Uterus (tissue), 4 donors: ENCODE data around the gene RNU4-1. TPM values are rescaled to one million over a fixed set of nuclear protein-coding genes. Genes with fewer than 3 reads are reported as not detected.

Experiments used
- DNase-seq, 2 donors: peaks; one replicate each; pipeline ENCODE4 v3.0.0-alpha.2; 2019 to 2020
- H3K27ac ChIP-seq, 2 donors: fragments of 200-600 bp; sonication (generic); 1 replicate in 1 of 2; 2 replicates in 1 of 2; pipeline ENCODE4 v1.5.1; 2016 to 2018
- H3K27me3 ChIP-seq, 2 donors: fragments of 200-600 bp; sonication (generic); one replicate each; pipeline ENCODE4 v1.5.1; 2018 to 2019; ENCODE audit warnings: control low read depth in 1 of 2
- H3K36me3 ChIP-seq, 2 donors: fragments of 200-600 bp; sonication (generic); one replicate each; pipeline ENCODE4 v1.5.1; 2019; ENCODE audit warnings: control low read depth in 1 of 2
- H3K4me1 ChIP-seq, 2 donors: fragments of 200-600 bp; sonication (generic); one replicate each; pipeline ENCODE4 v1.5.1; 2018 to 2019; ENCODE audit warnings: control low read depth in 1 of 2
- H3K4me3 ChIP-seq, 2 donors: fragments of 200-600 bp; sonication (generic); 1 replicate in 1 of 2; 2 replicates in 1 of 2; pipeline ENCODE4 v1.5.1; 2018 to 2019; ENCODE audit warnings: mild to moderate bottlenecking in 1 of 2
- H3K9me3 ChIP-seq, 2 donors: fragments of 200-600 bp; sonication (generic); one replicate each; pipeline ENCODE4 v1.5.1; 2019; ENCODE audit warnings: control low read depth in 1 of 2
- POLR2A ChIP-seq, 2 donors: fragments of 450-650 bp; IDR thresholded peaks; one replicate each; pipeline ENCODE4 v1.6.1; 2016; ENCODE audit warnings: antibody characterized with exemption in 2 of 2, mild to moderate bottlenecking in 1 of 2, moderate library complexity in 1 of 2
- intact Hi-C: fragments of 100-400 bp; cut with DNase I; formaldehyde crosslinking; loops from one replicate; pipeline ENCODE4 v1.15.1; 2023; ENCODE audit warnings: low total_unique reads
- total RNA-seq, 4 donors: library from RNA; depleted of rRNA in 3 of 4; stranded (reverse); fragments of >200 nt in 3 of 4; gene quantifications; one replicate each; pipeline versions ENCODE4 v1.1.0 to v1.2.4, GENCODE V29; 2014 to 2023
- TF ChIP-seq, protein P1 (sequence below), 4 experiments: fragments of 200-600 bp in 2 of 4; fragments of 450-650 bp in 2 of 4; sonication (generic) in 2 of 4; IDR thresholded peaks; one replicate each; pipeline ENCODE4 v1.5.1; 2016 to 2019; ENCODE audit warnings: antibody characterized with exemption in 4 of 4, mild to moderate bottlenecking in 2 of 4, moderate library complexity in 1 of 4
- donor health status: DM: yes; HTN: yes; CAD: no.

The RNU4-1 gene
- total RNA-seq, 4 donors from 2014 or later, result under 0.01 to 2,308 (median under 0.01) TPM

DNA sequence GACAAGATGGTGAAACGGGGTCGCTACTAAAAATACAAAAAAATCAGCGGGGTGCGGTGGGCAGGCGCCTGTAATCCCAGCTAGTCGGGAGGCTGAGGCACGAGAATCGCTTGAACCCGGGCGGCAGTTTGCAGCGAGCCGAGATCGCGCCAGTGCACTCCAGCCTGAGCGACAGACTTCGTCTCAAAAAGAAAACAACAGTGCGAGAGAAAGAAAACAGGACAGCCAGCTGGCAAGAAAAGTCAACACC, 701 bp downstream of the RNU4-1 start:
- Histone ChIP-seq H3K9me3 (no peaks in the 10 kb centered on the region), H3K36me3 (no peaks in the 10 kb centered on the region), H3K4me3 (peak overlapping the region; percentile 47 to 83), H3K27ac (peak overlapping the region; percentile 98 to 100), H3K4me1 (no peaks in the 10 kb centered on the region), H3K27me3 (no peaks in the 10 kb centered on the region)
- no peak for TF ChIP-seq POLR2A (IDR thresholded peaks at IDR 0.05)
- TF ChIP-seq, protein P1, sequence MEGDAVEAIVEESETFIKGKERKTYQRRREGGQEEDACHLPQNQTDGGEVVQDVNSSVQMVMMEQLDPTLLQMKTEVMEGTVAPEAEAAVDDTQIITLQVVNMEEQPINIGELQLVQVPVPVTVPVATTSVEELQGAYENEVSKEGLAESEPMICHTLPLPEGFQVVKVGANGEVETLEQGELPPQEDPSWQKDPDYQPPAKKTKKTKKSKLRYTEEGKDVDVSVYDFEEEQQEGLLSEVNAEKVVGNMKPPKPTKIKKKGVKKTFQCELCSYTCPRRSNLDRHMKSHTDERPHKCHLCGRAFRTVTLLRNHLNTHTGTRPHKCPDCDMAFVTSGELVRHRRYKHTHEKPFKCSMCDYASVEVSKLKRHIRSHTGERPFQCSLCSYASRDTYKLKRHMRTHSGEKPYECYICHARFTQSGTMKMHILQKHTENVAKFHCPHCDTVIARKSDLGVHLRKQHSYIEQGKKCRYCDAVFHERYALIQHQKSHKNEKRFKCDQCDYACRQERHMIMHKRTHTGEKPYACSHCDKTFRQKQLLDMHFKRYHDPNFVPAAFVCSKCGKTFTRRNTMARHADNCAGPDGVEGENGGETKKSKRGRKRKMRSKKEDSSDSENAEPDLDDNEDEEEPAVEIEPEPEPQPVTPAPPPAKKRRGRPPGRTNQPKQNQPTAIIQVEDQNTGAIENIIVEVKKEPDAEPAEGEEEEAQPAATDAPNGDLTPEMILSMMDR (IDR thresholded peaks at IDR 0.05), result no peak
- DNase-seq, result no peak
- intact Hi-C loops, result no loop called here

DNA sequence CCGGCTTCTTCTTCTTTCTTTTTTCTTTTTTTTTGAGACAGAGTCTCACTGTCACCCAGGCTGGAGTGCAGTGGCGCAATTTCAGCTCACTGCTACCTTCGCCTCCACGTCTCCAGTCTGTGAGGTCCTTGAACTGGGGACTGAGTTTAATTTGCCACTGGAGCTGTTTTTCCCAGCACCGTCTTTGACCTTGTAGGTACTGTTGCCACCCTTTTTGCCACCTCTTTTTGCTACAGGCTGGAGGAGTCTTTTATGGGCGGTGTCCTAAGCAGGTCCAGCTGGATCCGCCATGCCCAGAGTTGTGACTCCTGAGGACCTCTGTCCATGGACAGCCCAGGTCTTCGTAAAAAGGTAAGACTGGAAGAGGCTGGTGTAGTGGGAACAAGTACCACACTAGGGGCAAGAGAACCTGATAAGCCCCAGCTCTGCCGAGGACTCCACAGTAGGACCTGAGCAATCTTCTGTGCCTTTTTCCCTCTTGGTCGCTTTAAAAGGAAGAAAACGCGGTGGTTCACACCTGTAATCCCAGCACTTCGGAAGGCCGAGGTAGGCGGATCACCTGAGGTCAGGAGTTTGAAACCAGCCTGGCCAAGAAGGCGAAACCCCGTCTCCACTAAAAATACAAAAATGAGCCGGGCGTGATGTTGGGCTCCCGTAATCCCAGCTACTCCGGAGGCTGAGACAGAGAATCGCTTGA, 2.3 kb downstream of the RNU4-1 start:
- Histone ChIP-seq H3K36me3 (no peaks in the 10 kb centered on the region), H3K4me1 (no peaks in the 10 kb centered on the region), H3K4me3 (peak overlapping the region; percentile 7 to 19), H3K9me3 (no peaks in the 10 kb centered on the region), H3K27ac (peak overlapping the region; percentile 98 to 100), H3K27me3 (no peaks in the 10 kb centered on the region)
- TF ChIP-seq, protein P1 (IDR thresholded peaks at IDR 0.05), result no peak
- no peak for TF ChIP-seq POLR2A (IDR thresholded peaks at IDR 0.05)
- intact Hi-C loops, result no loop called here
- DNase-seq, result peak in 1 of 2 donors; percentile 34

DNA sequence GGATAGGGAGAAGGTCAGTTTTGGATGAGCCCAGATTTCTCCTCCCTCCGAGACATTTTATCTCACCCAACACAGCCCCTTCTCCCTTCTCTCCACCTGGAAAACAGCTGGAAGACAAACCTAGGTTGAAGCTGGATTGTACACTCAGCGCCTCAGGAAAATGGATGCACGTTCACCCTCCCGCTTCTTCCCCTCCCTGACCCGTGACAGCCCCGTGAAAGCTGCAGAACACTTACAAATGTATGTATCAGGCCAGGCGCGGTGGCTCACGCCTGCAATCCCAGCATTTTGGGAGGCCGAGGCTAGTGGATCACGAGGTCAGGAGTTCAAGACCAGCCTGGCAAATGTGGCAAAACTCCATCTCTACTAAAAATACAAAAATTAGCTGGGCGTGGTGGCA, 5.5 kb downstream of the RNU4-1 start:
- no peak overlapping the region for H3K4me3 ChIP-seq
- H3K27ac ChIP-seq, result no peak overlapping the region
- no peaks in the 10 kb centered on the region for H3K36me3 ChIP-seq
- no peak for DNase-seq
- H3K9me3 ChIP-seq, result no peaks in the 10 kb centered on the region
- no peak for TF ChIP-seq POLR2A (IDR thresholded peaks at IDR 0.05)
- TF ChIP-seq, protein P1 (IDR thresholded peaks at IDR 0.05), result no peak
- no peaks in the 10 kb centered on the region for H3K27me3 ChIP-seq
- intact Hi-C loops, result no loop called here
- no peaks in the 10 kb centered on the region for H3K4me1 ChIP-seq

DNA sequence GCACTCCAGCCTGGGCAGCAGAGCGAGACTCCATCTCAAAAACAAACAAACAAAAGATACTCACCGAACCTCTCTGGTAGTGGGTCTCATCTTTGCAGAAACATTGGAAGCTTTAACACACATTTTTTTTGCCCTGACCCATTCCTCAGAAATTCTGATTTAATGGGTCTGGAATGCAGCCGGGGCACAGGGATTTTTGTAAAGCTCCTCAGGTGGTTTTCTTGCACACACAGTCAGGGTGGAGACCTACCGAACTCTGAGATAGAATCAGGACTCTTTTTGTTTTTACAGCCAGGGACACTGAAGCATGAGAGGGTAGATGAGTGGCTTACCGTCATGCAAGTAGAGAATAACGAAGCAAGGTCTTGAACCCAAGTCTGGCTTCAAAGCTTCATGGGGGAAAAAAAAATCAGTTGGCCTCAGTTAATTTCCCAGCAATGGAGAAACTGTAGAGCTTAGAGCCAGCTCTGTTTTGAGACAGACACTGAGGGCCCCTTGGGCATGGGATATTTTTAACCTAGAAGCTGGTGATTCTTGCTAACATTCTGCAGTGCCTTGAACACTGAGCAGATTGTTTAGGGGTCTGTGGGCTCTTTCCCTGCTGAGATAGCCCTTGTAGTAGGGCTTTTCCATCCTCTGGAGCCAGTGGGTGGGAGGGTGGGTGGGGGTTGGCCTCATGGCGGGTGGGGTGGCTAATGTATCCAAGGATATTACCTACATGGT, 6.1 kb downstream of the RNU4-1 start:
- Histone ChIP-seq H3K27ac (no peak overlapping the region), H3K9me3 (no peaks in the 10 kb centered on the region), H3K27me3 (no peaks in the 10 kb centered on the region), H3K4me3 (no peak overlapping the region), H3K36me3 (no peaks in the 10 kb centered on the region), H3K4me1 (no peaks in the 10 kb centered on the region)
- intact Hi-C loops, result no loop called here
- no peak for DNase-seq
- TF ChIP-seq, protein P1 (IDR thresholded peaks at IDR 0.05), result no peak
- no peak for TF ChIP-seq POLR2A (IDR thresholded peaks at IDR 0.05)

DNA sequence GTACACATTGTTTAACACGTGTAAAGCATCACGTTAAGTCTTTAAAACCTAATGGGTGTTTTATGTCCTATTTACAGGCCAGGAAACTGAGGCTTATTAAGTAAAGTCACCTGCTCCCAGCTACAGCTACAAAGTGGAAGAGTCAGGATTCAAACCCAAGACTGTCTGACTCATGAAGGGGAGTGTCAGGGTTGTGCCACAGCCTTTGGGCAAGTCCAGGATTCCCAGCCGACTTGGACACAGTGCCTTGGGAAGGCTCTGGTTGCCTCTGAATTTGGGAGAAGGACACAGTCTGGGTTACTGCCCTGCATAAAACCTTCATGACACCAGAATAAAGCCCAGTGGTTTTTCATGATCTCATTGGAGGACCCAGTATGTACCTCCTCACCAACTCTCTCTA, 8.7 kb downstream of the RNU4-1 start:
- no peaks in the 10 kb centered on the region for H3K27me3 ChIP-seq
- H3K4me1 ChIP-seq, result no peaks in the 10 kb centered on the region
- intact Hi-C loops, result no loop called here
- H3K9me3 ChIP-seq, result no peaks in the 10 kb centered on the region
- no peak for DNase-seq
- no peak overlapping the region for H3K27ac ChIP-seq
- no peak overlapping the region for H3K4me3 ChIP-seq
- no peak for TF ChIP-seq POLR2A (IDR thresholded peaks at IDR 0.05)
- TF ChIP-seq, protein P1 (IDR thresholded peaks at IDR 0.05), result no peak
- H3K36me3 ChIP-seq, result no peaks in the 10 kb centered on the region
